ENCODE data around the gene ESM1. TPM values are rescaled to one million over a fixed set of nuclear protein-coding genes. Genes with fewer than 3 reads are reported as not detected.

Gene ESM1
- total RNA-seq (2021; ENCODE audit: unreplicated experiment) (not detected), Bru-seq, nascent RNA (not detected), BruChase-seq, experiment 1, labeled RNA remaining after a 2-hour chase (not detected), BruChase-seq, experiment 2, labeled RNA remaining after a 6-hour chase (not detected)
- polyA plus RNA-seq (2012; ENCODE audit: insufficient read length): not detected
- long read RNA-seq: 0 reads

- no peaks in the 10 kb centered on the region for H3K4me1 ChIP-seq (ENCODE audit: control insufficient read depth, insufficient read depth, low read length)
- TF ChIP-seq POLR2AphosphoS5 (IDR thresholded peaks at IDR 0.05; ENCODE audit: low read depth, low read length): no peak
- TF ChIP-seq, protein P1, sequence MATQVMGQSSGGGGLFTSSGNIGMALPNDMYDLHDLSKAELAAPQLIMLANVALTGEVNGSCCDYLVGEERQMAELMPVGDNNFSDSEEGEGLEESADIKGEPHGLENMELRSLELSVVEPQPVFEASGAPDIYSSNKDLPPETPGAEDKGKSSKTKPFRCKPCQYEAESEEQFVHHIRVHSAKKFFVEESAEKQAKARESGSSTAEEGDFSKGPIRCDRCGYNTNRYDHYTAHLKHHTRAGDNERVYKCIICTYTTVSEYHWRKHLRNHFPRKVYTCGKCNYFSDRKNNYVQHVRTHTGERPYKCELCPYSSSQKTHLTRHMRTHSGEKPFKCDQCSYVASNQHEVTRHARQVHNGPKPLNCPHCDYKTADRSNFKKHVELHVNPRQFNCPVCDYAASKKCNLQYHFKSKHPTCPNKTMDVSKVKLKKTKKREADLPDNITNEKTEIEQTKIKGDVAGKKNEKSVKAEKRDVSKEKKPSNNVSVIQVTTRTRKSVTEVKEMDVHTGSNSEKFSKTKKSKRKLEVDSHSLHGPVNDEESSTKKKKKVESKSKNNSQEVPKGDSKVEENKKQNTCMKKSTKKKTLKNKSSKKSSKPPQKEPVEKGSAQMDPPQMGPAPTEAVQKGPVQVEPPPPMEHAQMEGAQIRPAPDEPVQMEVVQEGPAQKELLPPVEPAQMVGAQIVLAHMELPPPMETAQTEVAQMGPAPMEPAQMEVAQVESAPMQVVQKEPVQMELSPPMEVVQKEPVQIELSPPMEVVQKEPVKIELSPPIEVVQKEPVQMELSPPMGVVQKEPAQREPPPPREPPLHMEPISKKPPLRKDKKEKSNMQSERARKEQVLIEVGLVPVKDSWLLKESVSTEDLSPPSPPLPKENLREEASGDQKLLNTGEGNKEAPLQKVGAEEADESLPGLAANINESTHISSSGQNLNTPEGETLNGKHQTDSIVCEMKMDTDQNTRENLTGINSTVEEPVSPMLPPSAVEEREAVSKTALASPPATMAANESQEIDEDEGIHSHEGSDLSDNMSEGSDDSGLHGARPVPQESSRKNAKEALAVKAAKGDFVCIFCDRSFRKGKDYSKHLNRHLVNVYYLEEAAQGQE (IDR thresholded peaks at IDR 0.05; ENCODE audit: insufficient read depth in 1 of 2, low read depth in 2 of 2, low read length in 1 of 2): no peak
- TF ChIP-seq, protein P2, sequence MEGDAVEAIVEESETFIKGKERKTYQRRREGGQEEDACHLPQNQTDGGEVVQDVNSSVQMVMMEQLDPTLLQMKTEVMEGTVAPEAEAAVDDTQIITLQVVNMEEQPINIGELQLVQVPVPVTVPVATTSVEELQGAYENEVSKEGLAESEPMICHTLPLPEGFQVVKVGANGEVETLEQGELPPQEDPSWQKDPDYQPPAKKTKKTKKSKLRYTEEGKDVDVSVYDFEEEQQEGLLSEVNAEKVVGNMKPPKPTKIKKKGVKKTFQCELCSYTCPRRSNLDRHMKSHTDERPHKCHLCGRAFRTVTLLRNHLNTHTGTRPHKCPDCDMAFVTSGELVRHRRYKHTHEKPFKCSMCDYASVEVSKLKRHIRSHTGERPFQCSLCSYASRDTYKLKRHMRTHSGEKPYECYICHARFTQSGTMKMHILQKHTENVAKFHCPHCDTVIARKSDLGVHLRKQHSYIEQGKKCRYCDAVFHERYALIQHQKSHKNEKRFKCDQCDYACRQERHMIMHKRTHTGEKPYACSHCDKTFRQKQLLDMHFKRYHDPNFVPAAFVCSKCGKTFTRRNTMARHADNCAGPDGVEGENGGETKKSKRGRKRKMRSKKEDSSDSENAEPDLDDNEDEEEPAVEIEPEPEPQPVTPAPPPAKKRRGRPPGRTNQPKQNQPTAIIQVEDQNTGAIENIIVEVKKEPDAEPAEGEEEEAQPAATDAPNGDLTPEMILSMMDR (IDR thresholded peaks at IDR 0.05): no peak
- no peak for TF ChIP-seq TCF7L2 (IDR thresholded peaks at IDR 0.05; ENCODE audit: low read depth, low read length)
- no peak for TF ChIP-seq SIN3A (IDR thresholded peaks at IDR 0.05; ENCODE audit: borderline replicate concordance, insufficient read depth, low read depth, low read length)
- BruUV-seq (replicated peaks): no TSS peak
- H3K9me3 ChIP-seq (ENCODE audit: control insufficient read depth, insufficient read depth, low read depth, low read length): no peaks in the 10 kb centered on the region
- no peaks in the 10 kb centered on the region for H3K36me3 ChIP-seq (ENCODE audit: control insufficient read depth, insufficient read depth, low read length)
- ATAC-seq: no peak
- in situ Hi-C loops (cut with HindIII; ENCODE audit: low pct_unique_long_range_greater_than_20kb, low sequenced_read_pairs): no loop called here
- intact Hi-C loops (cut with micrococcal nuclease; ENCODE audit: unreplicated experiment): no loop called here
- DNase-seq (ENCODE audit: low read depth, low spot score): no peak
- H3K27ac ChIP-seq (ENCODE audit: low read length): no peak within 1 kb of the TSS
- peaks cover 29% of the 10 kb centered on the region for H3K27me3 ChIP-seq (ENCODE audit: control insufficient read depth, insufficient read depth, low read length)
- CTCF ChIA-PET: interaction anchor here (0.7 kb wide), 1 partner anchor 202 kb away, joined by 3 read pairs; no protein-coding TSS in a partner anchor
- peak within 1 kb of the TSS in 1 of 2 experiments; percentile 19; a peak in 1 of 4 replicates for H3K4me3 ChIP-seq (ENCODE audit: low read depth in 2 of 2, low read length in 2 of 2)
- POLR2A ChIA-PET: no interaction called here
Observed at GRCh38 chr5:54985301-54986268, at the start of gene ESM1. Gene ESM1 (minus strand): TSS chr5:54985593. CDS start chr5:54985517, 76 bp downstream.

DNA sequence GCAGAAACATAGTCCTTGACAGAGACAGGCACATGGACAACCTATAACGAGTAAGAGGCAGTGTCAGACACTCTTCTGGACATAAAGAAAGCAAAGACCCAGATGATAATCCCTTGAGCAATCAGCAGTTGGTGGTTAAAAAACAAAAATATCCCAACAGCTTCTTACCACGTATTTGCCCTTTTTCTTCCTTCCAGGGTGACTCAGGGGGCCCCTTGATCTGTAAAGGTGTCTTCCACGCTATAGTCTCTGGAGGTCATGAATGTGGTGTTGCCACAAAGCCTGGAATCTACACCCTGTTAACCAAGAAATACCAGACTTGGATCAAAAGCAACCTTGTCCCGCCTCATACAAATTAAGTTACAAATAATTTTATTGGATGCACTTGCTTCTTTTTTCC lies 48.2 kb upstream of the ESM1 start:
- Histone ChIP-seq H3K4me1 (ENCODE audit: control insufficient read depth, insufficient read depth, low read length) (no peaks in the 10 kb centered on the region), H3K27me3 (ENCODE audit: control insufficient read depth, insufficient read depth, low read length) (no peaks in the 10 kb centered on the region), H3K36me3 (ENCODE audit: control insufficient read depth, insufficient read depth, low read length) (no peaks in the 10 kb centered on the region), H3K9me3 (ENCODE audit: control insufficient read depth, insufficient read depth, low read depth, low read length) (no peaks in the 10 kb centered on the region), H3K4me3 (ENCODE audit: low read depth in 2 of 2, low read length in 2 of 2) (no peak overlapping the region), H3K27ac (ENCODE audit: low read length) (no peak overlapping the region)
- no TSS peak for BruUV-seq (replicated peaks)
- ChIA-PET POLR2A (no interaction called here), CTCF (no interaction called here)
- ATAC-seq (no peak), DNase-seq (ENCODE audit: low read depth, low spot score) (no peak)
- in situ Hi-C loops (cut with HindIII; ENCODE audit: low pct_unique_long_range_greater_than_20kb, low sequenced_read_pairs): no loop called here
- TF ChIP-seq TCF7L2 (IDR thresholded peaks at IDR 0.05; ENCODE audit: low read depth, low read length) (no peak), SIN3A (IDR thresholded peaks at IDR 0.05; ENCODE audit: borderline replicate concordance, insufficient read depth, low read depth, low read length) (no peak), POLR2AphosphoS5 (IDR thresholded peaks at IDR 0.05; ENCODE audit: low read depth, low read length) (no peak)
- TF ChIP-seq, protein P1 (IDR thresholded peaks at IDR 0.05; ENCODE audit: insufficient read depth in 1 of 2, low read depth in 2 of 2, low read length in 1 of 2): no peak
- TF ChIP-seq, protein P2 (IDR thresholded peaks at IDR 0.05): no peak
- intact Hi-C loops (cut with micrococcal nuclease; ENCODE audit: unreplicated experiment): no loop called here

All from Panc1 (cell line).